Forelimb muscle (tissue), 1 donor: Measurements from ENCODE around the gene INPP4A. TPM values are rescaled to one million over a fixed set of nuclear protein-coding genes. Genes with fewer than 3 reads are reported as not detected.

ENCODE experiments used
- DNase-seq: peaks from one replicate; pipeline ENCODE4 v3.0.0-alpha.2; 2013; ENCODE audit warnings: low read depth
- polyA plus RNA-seq: library from polyadenylated mRNA; unstranded; fragments of 120-200 nt; gene quantifications from one replicate; pipeline ENCODE4 v1.2.1, GENCODE V29; 2013; ENCODE audit not compliant: insufficient read length

INPP4A gene
- polyA plus RNA-seq, 1 donor = 11.1 TPM

DNA sequence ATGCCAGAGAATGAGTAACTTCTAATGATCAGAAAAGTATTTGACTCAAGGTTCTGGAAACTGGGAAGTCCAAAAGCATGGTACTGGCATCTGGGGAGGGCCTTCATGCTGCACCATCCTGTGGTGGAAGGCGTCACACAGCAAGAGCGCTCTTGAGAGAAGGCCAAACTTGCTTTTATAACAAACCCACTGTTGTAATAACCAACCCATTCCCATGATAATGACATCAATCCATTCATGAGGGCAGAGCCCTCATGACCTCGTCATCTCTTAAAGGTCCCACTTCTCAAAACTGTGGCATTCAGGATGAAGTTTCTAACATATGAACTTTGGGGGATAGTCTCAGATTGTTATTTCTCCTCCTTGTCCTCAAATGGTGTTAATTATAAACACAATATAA lies 95.9 kb downstream of the INPP4A start:
- no peak for DNase-seq

DNA sequence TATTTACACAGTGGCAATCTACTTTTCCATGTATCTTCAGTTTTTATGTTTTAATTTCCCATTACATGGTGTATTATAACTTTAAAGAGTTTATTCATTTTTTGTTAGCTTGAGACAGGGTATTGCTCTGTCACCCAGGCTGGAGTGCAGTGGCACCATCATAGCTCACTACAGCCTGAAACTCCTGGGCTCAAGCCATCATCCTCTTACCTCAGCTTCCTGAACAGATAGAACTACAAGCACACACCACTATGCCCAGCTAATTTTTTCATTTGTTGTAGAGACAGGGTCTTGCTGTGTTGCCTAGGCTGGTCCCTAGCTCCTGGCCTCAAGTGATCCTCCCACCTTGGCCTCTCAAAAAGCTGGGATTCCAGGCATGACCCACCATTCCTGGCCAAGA lies 96.8 kb downstream of the INPP4A start:
- DNase-seq = no peak

DNA sequence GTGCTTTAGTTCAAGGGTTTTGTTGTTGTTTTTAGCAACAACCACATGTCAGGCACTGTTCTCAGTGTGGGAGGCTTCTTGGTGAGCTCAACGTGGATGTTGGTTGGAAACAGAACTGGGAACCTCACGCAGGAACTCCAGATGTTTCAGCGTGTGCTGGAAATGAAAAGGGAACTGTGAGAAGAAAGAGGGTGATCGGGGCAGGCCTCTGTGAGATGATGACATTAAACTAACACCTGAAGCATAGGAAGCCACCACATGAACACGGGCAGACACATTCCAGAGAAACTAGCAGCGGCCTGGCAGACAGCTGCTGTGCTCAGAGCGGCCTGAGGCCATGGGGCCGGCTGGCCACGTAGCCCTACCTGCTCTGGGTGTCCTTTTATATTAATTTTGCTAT lies 97.2 kb downstream of the INPP4A start:
- DNase-seq = no peak

DNA sequence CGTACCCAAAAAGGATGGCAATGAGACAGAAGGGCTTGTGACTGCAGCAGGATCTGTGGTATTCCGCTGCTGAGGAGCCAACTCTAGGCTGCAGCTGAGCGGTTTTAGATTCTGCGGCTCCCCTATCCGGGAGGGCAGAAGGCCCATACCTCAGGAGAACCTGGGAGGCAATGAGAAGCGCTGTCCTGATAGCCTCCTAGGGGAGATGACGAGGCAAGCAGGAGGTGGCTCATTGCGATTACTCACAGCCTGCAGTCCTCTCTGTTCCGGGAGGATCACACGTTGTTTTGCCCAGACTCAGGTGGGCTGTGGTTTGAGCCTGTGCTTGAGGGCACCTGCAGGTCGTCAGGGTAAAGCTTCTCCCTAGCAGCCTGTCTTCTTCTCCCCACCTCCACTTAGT lies 98.6 kb downstream of the INPP4A start:
- no peak for DNase-seq

DNA sequence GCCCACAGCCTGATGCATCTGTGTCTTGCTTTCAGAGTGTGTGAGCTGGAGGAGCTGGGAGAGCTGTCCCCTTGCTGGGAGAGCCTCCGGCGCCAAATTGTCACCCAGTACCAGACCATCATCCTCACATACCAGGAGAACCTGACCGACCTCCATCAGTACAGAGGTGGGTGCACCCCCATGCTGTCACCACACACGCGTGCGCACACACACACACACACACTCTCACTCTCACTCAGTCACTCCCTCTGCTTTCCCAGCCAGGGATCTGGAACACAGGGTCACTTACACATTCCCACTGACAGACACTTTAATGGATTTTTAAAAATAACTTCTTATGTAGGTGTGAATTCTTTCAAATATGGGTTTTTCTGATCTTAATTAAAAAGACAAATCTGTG lies 99.2 kb downstream of the INPP4A start:
- DNase-seq = no peak

DNA sequence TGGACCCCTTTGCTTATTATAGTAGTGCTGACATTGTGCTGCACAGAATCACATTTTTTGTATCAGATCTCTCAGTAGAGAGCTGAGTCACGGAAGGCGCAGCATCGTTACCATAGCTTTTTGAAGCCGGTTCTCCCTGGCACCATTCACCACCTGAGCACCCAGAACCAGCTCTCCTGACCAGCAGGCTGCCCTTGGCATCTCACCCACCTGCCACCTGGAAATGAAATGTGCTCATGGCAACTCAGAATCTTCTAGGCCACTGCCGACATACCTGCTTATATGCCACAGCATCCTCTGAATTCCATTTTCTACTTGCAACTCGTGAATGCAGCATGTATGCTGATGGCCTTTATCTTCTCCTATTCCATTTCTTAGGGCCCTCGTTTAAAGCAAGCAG lies 100.9 kb downstream of the INPP4A start:
- no peak for DNase-seq

DNA sequence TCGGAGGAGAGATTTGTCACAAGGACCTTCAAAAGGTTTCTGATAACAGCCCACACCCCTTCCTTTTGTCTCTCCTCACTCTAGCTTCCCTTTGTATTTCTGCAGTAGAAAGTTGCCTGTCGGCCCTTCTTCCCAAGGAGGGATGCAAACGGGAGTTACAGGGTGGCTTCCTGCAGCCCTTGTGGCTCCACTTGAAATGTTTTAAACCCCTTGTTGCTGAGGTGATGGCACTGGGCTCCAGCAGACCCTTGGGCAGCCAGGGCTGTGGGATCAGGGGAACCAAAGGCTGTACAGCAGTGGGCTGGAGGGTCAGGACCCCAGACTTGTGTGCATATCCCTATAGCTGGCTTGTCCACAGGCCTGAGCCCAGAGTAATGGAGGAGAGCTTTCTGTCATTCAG lies 101.5 kb downstream of the INPP4A start:
- no peak for DNase-seq

DNA sequence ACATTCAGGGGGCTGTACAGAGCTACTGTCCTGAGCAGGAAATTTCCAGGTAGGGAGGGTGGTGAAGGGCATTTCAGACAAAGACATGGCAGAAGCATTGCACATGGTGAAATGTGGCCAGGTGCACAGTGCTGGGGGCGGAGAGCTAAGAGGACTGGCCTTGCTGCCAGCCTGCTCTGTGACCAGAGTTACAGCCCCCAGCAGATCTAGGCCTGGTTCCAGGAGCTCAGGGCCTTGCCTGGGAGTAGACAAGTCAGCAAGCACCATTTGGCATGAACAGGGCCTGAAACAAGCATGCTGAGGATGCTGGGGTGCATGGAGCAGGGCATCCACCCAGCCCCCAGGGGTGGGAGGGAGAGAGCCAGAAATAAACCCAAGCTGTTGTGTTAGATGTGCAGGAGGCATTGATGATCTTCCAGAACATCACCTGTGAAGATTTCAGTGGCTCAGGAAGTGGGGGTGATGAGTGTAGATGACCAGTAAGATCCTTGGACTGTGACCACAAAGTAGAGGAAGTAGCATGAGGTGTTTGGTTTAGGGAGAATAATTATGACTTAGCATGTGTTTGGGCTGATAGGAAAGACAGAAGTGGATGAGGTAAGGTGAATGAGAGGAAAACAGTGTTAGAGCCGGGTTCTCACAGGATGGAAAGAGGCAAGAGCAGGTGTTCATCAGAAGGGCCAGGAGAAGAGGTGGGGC lies 102.6 kb downstream of the INPP4A start:
- no peak for DNase-seq

DNA sequence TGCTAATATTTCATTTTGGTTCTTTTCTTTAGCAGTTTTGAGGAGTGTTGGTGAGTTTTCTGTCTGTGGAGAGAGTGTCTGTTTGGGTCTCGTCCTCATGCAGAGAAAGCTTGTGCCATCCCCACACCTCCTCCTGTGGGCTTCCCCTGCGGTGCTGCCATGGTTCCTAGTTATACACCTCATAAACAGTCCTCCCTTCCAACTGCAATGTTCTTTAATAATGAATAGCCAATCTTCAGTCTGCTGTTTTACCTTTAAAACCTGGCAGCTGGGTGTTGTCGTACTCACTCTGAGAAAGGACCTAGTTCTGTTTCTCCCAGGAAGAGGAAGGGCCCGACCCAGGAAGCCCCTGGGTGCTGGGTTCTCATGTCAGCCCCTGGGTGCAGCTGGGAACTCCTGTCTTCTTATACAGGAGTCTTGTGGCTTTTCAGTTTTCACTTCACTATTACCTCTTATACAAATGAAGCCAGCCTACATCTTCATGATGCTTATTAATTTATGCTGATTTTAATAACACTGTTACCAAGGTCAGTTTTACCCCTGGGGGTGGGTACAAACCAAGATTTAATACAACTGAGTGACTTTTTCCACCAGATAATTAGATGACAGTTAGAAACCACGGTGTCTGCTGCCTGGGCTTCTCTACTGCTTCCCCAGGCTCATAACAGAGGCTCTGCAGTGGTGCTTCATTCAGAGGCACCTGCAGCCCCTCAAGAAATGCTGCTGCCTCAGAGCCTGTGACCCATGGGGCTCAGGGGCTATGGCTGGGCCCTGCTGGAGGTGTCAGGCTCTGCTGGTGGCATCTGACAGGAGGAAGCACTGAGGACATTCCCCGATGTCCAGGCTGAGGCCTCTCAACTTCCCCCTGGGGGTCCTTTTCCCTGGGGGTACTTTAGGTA lies 104.5 kb downstream of the INPP4A start:
- no peak for DNase-seq

DNA sequence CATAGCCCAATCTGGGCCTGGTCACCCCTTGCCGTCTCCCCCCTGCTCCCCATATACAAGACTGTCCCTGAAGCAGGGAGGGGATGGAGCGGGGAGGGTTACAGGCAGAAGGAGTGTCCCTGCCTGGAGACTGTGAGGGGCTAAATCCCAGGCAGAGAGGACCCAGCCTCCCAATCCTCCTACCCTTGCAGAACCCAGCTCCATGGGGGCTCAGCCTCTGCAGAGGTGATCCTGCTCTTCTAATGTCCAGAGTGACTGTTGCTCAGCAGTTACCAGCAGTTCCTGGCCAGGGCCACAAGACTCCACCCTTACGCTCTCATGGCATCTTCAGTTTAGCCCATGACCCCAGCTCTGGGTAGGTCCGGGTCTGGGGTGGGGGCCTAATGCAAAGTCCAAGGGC lies 105.5 kb downstream of the INPP4A start:
- DNase-seq = no peak

DNA sequence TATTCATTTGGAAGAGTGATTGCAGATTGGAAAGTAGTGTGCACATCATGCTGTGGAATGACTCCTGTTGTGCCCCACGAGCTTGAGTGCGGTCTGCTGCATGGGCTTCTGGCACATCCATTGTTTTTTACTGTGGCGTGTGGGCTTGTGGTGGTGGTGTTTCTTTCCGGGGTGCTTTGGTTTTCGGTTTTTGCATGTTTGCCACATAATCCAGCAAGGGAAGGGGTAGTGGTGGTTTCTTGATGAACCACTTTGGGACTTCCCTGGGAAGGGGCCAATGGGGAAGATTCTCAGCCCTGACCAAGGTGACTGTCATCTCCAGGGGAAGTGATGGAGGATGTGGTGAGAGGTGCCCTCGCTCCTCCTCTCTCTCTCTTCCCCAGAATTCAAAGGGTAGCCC lies 106.7 kb downstream of the INPP4A start:
- DNase-seq = no peak

DNA sequence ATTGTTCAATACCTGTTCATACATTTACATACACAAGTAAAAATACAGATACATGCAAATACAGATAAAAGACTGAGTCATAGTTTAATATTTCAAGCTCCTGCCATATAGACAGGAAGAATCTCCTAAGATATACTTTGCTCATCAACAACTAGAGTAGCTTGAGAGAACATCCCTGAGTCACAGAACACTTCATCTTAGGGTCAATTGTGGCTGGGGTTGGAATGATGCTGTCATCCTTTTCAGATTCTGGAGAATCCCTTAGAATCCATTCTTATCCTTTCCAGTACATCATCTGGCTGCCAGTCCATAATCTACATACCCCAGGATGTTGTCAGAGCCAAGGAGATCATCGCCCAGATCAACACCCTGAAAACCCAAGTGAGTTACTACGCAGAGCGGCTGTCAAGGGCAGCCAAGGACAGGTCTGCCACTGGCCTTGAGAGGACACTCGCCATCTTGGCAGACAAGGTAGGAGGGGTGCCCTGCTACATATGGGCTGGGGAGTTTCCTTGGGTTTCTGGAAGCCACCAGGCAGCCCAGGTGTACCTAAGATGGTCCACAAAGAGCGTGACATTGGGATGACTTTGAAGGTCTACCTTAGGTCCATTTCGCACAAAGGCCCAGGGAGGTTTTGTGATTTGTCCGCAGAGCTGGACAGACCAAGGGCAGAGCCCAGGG lies 108.0 kb downstream of the INPP4A start:
- DNase-seq = no peak

DNA sequence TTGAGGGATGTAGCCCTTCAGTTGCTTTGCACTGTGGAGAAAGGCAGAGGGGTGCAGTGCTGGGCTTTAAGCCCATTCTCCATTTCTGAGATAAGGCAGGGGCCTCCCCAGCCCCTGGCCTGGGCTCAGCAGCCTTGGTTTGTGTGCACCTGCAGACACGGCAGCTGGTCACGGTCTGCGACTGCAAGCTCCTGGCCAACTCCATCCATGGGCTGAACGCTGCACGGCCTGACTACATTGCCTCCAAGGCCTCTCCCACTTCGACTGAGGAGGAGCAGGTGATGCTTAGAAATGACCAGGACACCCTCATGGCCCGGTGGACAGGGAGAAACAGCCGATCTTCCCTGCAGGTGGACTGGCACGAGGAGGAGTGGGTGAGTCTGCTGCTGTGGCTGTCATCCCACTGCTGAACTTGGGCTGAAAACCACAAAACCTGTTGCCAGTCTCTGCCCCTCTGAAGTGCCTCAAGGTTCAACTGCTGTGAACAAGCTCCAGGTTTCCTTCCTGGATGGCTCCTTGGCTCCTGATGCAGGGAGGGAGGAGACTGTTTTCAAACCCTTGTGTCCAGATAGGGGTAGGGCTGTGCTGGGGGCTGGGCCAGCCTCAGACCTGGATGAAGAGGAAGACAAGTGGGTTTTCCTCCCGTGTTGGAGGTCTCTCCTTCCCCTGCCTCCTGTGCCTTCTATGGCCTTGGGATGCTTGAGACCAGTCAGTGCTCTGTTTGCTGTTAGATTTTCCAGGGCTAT lies 109.6 kb downstream of the INPP4A start:
- no peak for DNase-seq

DNA sequence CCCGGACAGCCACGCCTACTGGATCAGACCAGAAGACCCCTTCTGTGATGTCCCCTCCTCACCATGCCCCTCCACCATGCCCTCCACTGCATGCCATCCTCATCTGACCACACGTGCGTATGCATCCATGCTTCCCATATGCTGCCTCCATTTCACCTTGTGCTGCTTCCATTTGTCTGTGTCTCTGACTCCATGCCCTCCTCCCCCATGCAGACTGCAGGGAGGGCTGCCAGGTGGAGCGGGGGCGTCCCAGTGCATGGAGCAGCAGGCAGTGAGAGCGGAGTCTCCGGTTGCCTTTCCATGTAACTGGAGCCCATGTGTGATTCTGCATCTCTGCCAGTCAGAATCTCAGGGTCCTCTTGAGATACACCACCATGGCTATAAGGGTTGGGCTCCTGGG lies 111.0 kb downstream of the INPP4A start:
- no peak for DNase-seq

DNA sequence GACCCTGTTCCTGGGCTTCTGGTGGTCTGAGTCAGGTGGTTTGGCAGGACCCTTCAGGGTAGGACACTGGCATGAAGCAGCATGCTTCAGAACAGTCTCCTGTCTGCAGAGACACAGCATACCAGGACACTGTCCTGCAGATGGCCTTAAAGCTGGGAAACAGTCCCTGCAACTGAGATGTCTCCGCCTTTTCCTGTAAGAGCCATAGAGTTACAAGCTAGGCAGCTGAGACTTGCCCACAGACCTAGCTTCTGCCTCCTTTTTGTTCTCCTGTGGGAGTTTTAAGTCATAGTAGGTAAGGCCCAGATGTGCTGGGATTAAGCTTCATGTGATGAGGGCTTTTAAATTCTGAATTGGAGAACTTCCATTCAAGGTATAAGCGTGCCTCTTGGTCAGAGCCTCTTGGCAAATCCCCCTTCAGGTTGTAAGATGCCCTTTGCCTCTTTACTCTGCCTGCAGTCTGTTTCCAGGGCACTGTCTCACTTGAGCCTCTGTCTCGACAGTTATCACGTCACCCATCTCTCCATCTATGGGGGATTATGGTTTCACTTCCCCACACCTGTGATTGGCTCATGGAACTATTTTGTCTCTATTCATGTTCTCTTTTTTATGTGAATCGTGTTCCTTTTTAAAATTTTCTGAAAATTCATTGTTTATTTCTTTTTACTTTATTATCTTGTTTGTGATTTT lies 111.8 kb downstream of the INPP4A start:
- no peak for DNase-seq

DNA sequence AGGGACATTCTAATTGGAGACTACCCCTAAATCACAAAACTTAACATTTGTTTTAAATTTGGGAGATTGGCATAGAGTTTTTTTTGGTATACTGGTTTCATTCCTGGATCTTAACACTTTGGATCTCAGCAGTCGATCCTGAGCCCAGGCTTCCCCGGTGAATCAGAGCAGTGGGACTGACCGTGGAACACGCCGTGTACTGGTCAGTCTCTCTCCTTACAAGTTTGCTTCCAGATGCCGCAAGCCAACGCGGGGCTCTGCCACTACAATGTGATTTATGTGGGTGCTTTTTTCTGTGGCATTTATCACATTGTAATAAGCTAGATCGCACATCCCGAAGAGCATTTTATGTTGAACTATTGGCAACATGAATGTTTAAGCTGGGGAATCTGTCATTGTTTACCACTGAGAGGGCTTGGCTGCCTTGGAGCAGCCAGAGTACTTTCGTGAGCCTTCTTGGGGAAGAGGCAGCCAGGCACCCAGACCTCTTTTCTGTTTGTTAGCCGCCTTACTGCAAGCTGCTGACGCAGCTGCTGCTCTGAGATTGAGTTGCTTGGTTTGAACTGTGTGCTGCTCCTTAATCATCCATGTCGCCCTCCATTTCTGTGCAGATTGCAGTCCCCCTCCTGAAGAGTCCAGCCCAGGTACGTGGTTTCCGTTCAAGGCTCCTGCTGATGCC lies 114.3 kb downstream of the INPP4A start:
- no peak for DNase-seq

DNA sequence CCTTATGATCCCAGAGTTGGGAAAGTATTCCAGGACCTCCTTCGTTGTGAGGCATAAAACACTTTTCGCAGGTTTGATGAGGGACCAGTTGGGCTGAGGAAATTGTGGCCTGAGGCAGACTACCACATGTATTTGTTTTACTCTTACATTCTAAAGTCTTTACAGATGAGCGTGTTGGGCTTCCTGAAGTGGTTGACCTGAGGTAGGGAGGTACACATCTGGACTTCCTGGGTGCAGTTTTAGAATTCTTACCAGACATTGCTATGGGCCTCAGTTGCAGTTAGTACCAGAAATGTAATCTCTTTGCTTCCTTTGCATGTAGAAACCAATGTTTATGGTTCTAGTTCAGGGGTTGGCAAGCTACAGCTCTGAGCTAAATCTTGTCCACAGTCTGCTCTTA lies 114.9 kb downstream of the INPP4A start:
- no peak for DNase-seq

DNA sequence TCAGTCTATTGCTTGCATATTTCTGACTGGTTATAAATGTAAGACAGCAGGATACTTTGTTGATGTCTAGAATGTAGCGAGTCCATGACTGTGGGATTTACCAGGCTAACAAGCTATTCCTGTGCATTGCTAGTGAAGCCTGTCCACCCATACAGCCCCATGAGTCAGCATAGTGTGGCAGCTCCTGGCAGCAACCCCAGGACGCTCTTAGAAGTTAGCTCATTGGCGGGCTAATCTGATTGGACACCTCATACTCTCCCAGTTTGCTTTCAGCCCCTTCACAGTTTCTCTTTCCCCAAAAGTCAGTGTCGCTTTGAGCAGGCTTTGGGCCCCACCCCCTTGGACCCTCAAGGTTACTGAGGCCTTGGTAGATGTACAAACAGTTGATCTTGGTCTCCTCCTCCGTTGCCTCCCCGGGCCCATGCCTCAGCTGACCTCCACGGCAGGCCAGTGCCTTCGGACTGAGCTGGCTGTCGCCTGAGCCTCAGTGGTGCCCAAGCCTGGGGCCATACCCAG lies 115.7 kb downstream of the INPP4A start:
- DNase-seq = no peak

DNA sequence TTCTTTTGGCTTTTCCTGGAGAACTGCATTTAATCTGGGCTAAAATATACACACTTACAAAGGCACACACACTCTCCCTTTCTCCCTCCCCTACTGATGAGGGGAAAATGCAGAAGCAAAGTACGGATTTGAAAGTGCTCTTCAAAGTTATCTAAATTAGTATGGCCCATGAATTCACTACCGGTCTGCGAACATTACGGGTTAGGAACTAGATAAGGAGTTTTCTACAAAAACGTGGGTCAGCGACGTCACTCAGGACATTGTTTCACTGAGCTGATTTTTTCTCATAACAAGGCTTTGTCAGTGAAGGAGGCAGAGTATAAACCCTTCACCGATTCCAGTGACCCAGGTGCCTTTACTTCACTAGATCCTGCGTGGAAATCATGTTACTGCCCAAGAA lies 116.4 kb downstream of the INPP4A start:
- no peak for DNase-seq

DNA sequence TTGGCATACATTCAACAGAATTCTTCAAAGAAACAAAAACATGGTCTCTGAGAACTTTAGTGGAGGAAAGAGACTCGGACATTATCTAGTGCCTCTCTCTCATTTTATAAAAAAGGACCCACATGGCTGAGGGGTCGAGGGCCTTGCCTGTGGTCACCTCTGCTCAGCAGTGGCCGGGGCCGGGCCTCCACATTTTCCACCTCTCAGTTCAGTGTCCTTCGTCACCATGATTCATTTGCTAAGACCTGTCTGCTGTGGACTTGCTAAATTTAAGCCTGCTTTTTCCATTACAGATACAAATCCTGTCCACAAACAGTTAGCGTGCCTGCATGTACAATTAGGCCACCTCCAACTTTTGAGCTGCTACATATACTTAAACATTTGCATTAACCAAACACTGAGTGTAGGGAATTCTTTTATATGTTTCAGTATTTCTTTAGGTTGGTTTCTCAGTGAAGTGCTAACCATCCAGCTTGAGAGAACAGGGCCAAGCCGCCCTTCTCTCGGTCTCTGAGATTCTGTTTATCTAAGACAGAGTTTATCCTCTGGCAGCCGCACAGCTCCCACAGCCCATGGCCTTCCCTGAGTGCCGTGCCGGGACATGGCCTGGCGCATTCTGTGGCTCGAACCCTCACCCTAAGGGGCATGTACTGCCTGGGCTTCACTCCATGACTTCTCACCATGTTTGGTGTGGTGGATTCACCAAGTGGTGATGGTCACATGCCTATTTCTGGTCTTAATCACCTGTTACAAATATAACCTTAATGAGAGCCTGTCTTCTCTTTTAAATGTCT lies 117.4 kb downstream of the INPP4A start:
- DNase-seq = no peak
